Limb (tissue), 2 donors: ENCODE measurements around the gene MLLT3.

Source experiments
- DNase-seq, 2 donors: peaks; one replicate each; pipeline ENCODE4 v3.0.0-alpha.2; 2016; ENCODE audit errors: extremely low spot score in 2 of 2

MLLT3 gene

DNA sequence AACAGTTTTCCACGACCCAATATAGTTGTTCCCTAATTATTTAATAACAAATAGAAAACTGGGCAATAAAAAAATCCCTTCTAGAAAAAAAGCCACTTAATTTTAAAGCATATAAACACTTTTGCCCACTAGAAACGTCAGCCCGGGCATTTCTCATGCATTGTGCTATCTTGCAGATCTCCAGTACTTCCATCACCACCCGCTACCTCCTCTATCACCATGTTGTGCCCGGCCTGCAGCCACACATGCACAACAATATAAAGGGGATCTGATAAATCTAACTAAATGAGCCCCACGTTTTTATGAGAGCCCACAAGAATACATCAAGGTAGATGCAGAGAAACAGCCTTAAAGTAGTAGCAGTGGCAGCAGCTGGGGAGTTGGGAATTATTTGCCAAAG, 272.7 kb downstream of the MLLT3 start:
- DNase-seq: no peak

DNA sequence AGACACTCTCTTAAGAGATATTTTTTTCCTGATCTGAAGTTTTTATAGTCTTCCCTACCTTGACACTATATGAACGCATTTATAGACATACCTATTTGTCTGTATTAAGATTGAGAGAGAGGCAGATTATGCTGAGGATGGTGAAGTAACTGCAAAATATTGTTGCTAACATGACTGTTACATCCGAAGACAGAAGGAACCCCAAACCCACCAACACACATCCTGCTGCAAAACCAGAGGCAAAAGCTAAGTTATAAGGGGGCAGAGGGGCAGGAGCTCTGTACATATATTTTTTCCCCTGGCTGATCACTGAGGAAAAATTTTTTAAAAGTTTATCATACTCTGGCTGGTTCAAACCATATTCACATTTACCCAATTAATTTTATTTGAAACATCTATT, 279.0 kb downstream of the MLLT3 start:
- no peak for DNase-seq

DNA sequence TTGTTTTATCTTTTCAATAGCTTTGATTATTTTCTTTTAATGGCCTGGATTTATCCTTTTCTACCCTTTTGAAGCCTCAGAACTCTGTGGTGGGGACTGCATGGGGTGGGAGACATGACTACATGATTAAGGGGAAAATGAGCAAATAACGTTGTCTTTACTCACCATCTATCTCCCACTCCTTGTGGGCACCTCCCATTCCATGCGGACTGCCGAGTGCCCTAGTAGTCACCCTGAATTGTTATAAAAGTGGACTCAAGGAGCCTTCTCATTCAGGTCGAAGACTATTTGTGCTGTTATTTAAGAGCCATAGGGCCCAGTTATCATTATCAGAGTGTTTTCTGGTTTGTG, 281.8 kb downstream of the MLLT3 start:
- DNase-seq: no peak

GRCh38 chr9:20335668-20336332, 286.5 kb downstream of the MLLT3 start:
- no peak for DNase-seq

DNA sequence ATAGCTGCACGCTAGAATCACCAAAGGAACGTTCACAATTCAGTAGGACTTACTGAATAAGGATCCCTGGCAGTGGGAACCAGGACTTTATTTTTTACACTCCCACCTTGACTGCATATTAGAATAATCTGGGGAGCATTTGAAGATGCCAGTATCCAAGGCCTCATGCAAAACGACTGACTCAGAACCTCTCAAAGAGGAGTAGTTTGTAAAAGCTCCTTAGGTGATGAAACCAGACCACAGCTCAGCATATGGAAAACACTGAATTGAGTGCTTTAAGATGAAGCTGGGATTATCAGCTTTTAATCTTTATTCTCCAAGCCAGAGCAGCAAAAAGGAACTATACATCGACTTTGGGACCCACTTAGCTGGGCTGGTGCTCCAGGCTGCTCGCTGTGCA, 288.3 kb downstream of the MLLT3 start:
- no peak for DNase-seq

DNA sequence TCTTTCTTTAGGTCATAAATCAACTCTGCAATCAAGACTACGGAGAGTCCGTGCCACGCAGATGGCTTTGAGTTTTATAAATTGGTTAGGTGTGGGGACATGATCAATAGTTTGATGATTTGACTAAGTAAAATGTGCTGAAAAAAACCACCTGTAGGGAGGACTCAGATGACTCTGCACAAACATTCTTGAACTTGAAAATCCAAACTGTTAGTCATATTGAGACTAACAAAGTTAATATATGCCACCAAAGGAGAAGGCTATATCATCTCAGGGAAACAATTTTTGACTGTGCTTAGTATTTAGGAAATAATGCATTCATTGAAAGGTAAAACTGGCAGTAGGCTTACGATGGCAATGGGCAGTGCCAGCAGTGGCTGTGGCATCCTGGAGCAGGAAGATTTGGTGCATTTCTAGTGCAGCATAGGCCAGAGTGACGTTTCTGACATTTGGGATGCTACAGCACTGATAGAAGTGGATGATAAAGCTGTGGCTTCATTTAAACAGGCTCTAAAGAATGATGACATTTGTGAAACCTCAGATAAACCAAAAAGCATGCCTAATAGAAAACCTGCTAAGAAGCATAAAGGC, 291.1 kb downstream of the MLLT3 start:
- no peak for DNase-seq

- no peak for DNase-seq
Measured at GRCh38 chr9:20330688-20331087, 291.6 kb downstream of the MLLT3 start.

DNA sequence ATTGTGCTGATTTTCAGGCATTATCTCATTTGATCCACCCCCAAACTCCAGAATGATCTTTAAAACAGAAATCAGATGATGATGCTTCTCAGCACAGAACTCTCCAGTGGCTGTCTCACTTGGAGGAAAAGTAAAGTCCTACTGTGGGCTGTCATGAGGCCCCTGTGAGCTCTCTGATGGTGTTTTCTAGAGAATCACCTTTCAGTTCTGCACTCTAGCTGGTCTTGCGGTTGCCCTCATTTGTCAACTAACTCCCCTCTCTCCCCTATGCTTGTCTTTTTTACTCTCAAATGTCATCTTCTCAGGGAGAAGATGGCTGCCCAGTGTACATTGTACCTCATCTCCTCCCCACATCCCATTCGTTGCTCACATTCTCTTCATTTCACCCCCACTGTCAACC, 295.8 kb downstream of the MLLT3 start:
- no peak for DNase-seq

- no peak for DNase-seq
Measured at GRCh38 chr9:20325008-20325407, 297.3 kb downstream of the MLLT3 start.

- no peak for DNase-seq
Measured at GRCh38 chr9:20322212-20322611, 300.1 kb downstream of the MLLT3 start.

DNA sequence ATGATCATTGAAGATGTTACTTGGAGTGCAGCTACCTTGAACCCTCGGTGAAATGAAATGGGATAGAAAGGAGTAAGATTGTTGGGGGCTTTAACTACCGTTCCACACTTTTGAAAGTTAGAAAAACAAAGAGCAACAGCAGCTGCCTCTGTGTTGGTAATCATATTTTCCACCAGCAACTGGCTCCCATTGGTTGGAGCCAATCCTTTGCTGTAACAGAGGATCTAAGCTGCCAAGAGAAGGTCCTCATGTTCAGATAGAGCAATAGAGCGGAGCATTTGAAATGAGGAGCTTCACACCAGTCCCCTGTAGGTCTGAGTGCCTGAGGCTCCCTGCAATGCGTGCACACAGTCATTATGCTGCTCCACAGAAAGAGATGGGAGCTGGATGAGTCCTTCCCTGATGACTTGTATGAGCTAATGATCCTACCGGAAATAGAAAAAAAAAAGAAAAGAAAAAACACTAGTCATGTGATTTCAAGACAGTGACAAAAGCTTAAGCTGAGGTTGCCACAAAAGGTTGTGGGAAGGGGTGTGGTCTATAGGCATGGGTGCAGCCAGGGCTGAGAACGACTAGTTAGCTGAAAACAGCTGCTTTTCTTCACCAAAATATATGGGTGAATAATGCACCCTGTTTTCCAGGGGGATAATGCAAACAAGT, 300.7 kb downstream of the MLLT3 start:
- no peak for DNase-seq

DNA sequence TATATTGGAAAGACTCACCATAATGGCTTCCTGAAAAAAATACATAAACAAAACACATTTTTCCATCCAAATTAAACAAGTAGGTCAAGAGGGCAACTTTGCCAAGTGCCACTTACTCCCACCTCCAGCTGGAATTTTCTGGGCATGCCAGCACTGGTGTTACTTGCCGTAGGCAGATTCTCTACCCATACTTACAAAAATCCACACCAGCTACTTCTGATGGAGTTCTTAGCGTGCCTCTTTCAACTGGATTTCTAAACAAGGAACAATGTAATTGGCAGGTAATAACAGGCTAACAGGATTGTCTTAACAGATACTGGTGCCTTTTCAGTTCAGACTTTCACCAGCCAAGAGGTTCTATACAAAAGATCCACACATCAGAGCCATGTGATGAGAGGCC, 301.4 kb downstream of the MLLT3 start:
- no peak for DNase-seq

DNA sequence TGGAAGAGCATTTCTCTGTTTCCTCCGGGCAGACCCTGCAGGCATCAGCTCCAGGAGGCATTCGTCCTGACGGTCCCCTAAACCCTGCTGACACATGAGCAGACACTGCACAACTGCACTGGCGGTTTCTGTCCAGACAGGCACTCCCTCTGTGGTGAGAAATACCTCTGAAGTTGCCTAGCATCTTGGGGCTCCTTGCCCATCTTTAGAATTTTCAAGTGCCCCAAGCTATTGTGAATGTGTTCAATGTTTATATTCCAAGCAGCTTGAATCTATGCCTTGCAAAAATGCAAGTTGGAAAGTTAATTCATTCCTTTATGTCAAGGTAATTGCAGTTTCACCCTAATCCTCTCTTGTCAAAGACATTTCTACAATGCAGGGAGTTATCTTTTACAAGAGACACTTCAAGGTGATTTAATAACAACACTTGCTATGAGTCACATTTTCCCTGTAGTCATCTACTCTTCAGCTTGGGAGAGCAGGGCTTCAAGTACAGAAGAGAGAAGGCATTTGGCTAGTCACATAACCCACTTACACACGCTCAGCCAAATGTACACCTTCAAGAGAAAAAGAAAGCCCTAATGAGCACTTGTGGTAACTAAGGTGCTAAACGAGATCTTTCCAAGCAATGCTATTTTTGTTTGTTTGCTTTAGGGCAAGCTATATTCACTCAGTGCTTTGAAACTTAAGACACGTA, 302.5 kb downstream of the MLLT3 start:
- DNase-seq: no peak

GRCh38 chr9:20319241-20319640, 303.1 kb downstream of the MLLT3 start:
- DNase-seq: no peak

DNA sequence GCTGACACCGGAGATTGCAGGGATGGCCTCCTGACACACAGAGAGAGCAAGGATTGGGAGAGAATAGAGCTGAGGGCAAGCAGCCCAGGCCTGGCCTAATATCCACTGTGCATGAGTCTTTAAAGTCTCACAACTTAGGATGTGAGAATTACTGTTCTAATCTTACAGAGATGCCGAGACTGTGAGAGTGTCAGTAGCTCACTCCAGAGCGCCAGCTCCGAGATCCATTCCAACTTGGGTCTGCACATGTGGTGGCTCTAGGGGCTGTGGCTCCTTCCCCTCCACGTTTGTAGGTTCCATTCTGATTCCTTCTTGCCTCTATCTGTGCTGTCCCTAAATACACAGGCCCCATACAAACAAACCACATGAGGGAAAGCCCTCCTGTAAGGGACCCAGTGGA, 304.6 kb downstream of the MLLT3 start:
- DNase-seq: no peak

DNA sequence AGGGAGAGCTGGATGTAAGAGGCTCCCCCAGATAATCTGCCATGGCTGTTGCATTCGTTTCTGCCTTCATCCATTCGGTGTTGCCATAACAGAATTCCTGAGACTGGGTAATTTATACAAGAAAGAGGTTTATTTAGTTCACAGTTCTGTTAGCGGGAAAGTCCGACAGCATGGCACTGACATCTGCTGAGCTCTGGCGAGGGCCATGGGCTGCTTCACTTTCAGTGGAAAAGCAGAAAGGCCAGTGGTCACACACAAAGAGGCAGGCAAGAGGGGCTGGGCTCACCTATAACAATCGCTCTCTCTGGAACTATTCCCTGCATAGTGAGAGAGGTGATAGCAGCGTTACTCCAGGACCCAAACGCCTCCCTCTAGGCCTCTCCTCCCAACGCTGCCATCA, 305.9 kb downstream of the MLLT3 start:
- no peak for DNase-seq

- no peak for DNase-seq
Measured at GRCh38 chr9:20315677-20316076, 306.6 kb downstream of the MLLT3 start.

DNA sequence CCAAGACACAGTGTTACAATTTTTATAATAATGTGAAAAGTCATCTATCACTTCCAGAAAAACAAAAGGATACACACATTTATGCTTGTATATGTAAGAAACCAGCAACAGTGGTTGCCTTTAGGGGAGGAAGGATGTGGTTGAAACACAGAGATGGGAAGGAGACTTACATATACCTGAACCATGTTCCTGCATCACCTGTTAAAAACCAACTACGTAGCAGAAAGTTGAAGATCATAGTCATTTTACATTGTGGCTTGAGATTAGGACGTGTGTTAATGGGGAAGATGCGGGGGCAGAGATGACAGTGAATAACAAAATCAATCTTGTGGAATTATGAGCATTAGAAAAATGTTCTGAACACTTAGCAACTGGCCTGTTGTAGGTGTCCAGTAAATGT, 307.3 kb downstream of the MLLT3 start:
- DNase-seq: no peak

DNA sequence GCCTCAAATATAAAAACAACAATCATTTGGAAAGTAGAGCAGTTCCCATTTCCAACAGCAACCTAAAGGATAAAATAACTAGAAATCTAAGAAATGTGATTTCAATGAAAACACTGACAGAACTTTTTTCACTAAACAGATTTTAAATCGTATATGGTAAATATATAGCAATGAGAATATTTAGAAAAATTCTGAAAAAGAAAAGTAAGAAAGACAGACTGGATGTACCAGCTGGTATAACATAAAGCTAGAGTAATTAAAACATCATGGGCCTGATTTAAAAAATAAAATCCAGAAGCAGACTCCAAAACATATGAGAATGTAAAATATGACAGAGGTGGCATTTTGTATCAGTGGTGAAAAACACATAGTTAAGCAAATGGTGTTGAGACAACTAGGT, 308.9 kb downstream of the MLLT3 start:
- DNase-seq: no peak

- DNase-seq: no peak
Measured at GRCh38 chr9:20312732-20313131, 309.6 kb downstream of the MLLT3 start.

GRCh38 chr9:20310024-20310423, 312.3 kb downstream of the MLLT3 start:
- DNase-seq: no peak

GRCh38 chr9:20309124-20309523, 313.2 kb downstream of the MLLT3 start:
- no peak for DNase-seq

DNA sequence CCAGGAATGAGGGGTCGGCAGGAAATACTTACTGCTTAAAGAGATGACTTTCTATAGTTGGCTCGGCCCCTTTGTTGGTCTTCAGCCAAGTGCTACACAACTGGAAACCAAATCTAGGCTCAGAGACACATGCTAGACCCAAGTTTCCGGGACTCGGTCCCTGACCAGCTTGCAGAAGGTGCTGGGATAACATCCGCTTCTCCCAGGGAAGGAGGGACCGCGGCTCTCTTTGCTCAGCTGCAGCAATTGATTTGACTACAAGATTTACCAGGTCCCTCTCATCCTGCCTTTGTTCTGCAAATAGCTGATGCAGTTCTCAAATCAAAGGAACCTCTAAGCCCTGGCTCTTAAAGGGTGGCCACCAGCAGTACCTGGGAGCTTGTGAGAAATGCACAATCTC, 314.7 kb downstream of the MLLT3 start:
- DNase-seq: peak in 1 of 2 donors; percentile 46
